ENCODE results near the gene C1orf159.

GRCh38 chr1:1144843-1145546 lies 29.1 kb upstream of the C1orf159 start:
- no peak for TF ChIP-seq CEBPB (IDR thresholded peaks at IDR 0.05)
- no peak for TF ChIP-seq RAD21 (IDR thresholded peaks at IDR 0.05; ENCODE audit: low read depth)
- no peak for TF ChIP-seq MAX (IDR thresholded peaks at IDR 0.05)
- no peak for TF ChIP-seq YY1 (IDR thresholded peaks at IDR 0.05; ENCODE audit: low read depth)
- TF ChIP-seq EP300 (IDR thresholded peaks at IDR 0.05; ENCODE audit: borderline replicate concordance): no peak

All from Ishikawa (cell line).